GM23248 (cell line): Measurements from ENCODE around the gene NCAM1.

Experiments
- EZH2 ChIP-seq: fragments of 200-600 bp; sonication (generic); IDR thresholded peaks from 2 replicates; pipeline ENCODE4 v1.6.1; 2018; ENCODE audit warnings: antibody characterized with exemption, mild to moderate bottlenecking; ENCODE audit not compliant: insufficient read depth, poor library complexity, severe bottlenecking
- EZH2phosphoT487 ChIP-seq: fragments of 200-600 bp; sonication (generic); IDR thresholded peaks from 2 replicates; pipeline ENCODE4 v1.6.1; 2018; ENCODE audit warnings: antibody characterized with exemption, moderate library complexity, mild to moderate bottlenecking, low read depth; ENCODE audit not compliant: insufficient read depth

DNA sequence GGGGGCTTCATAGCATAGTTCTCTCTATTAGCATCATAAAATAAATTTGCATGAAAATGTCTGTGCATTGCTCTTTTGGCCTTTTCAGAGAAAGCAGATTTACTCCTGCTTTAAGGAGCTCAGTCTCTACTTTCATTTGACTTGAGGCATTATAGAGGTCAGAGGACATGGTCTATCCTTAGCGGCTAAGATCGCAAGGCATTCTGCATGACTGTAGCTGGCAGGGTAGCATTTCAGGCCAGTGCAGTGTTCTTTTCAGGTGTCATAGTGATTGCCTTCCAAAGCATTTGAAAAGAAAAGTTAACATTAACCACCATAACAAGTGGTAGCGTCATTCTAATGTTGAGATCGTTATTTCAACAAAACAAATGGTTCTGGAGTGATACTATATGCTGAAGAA, 126.5 kb downstream of the NCAM1 start:
- no peak for TF ChIP-seq EZH2phosphoT487
- no peak for TF ChIP-seq EZH2
